ENCODE data around the gene UCN3.
"Not testable (repeated sequence)": the region's sequence is repeated elsewhere in the genome, so short reads cannot be mapped to it uniquely, and the experiment has no call there.

- TF ChIP-seq, protein P1, sequence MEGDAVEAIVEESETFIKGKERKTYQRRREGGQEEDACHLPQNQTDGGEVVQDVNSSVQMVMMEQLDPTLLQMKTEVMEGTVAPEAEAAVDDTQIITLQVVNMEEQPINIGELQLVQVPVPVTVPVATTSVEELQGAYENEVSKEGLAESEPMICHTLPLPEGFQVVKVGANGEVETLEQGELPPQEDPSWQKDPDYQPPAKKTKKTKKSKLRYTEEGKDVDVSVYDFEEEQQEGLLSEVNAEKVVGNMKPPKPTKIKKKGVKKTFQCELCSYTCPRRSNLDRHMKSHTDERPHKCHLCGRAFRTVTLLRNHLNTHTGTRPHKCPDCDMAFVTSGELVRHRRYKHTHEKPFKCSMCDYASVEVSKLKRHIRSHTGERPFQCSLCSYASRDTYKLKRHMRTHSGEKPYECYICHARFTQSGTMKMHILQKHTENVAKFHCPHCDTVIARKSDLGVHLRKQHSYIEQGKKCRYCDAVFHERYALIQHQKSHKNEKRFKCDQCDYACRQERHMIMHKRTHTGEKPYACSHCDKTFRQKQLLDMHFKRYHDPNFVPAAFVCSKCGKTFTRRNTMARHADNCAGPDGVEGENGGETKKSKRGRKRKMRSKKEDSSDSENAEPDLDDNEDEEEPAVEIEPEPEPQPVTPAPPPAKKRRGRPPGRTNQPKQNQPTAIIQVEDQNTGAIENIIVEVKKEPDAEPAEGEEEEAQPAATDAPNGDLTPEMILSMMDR (conservative IDR thresholded peaks at IDR 0.05; ENCODE audit: low read depth, low read length) = not testable (repeated sequence)
- not testable (repeated sequence) for TF ChIP-seq SMC3 (IDR thresholded peaks at IDR 0.05; ENCODE audit: low read depth, low read length); MAZ (IDR thresholded peaks at IDR 0.05; ENCODE audit: borderline replicate concordance, low read depth, low read length); POLR2A (IDR thresholded peaks at IDR 0.05; ENCODE audit: low read depth, low read length); FOS (IDR thresholded peaks at IDR 0.05; ENCODE audit: low read depth, low read length); MAFK (IDR thresholded peaks at IDR 0.05; ENCODE audit: low read depth, low read length); RAD21 (IDR thresholded peaks at IDR 0.05; ENCODE audit: low read length); CHD1 (IDR thresholded peaks at IDR 0.05; ENCODE audit: low read depth, low read length); RCOR1 (IDR thresholded peaks at IDR 0.05; ENCODE audit: insufficient replicate concordance, low read length)
These were observed 15.6 kb downstream of the UCN3 start for GRCh38 chr10:5380395-5380794.
